WTC11 (cell line): Measurements from ENCODE around the gene GTPBP6. TPM values are rescaled to one million over a fixed set of nuclear protein-coding genes. Genes with fewer than 3 reads are reported as not detected.
"Not testable (repeated sequence)": the region's sequence is repeated elsewhere in the genome, so short reads cannot be mapped to it uniquely, and the experiment has no call there.

Experiments used
- ATAC-seq: fragments of 200-7000 bp; cut with Tn5 transposase; 2 replicates; pipeline ENCODE4 v1.10.0; 2021; ENCODE audit warnings: mild to moderate bottlenecking, moderate library complexity
- CTCF ChIA-PET: fragments of 300-600 bp; sonication (Branson Sonifier 250); formaldehyde crosslinking; loops from one replicate; lab custom pipeline; 2021; ENCODE audit warnings: antibody characterized with exemption; lab: Charles Lee
- POLR2A ChIA-PET: fragments of 350-600 bp; sonication (Branson Sonifier 250); formaldehyde crosslinking; loops from one replicate; lab custom pipeline; 2021; ENCODE audit warnings: antibody characterized with exemption; lab: Charles Lee
- DNase-seq: peaks from one replicate; pipeline ENCODE4 v3.0.0; 2021; ENCODE audit warnings: low spot score
- H3K27ac Mint-ChIP-seq: 2 replicates; pipeline ENCODE4 v1.8.0; 2021; ENCODE audit warnings: mixed read lengths
- H3K27me3 Mint-ChIP-seq: 2 replicates; pipeline ENCODE4 v1.8.0; 2021; ENCODE audit warnings: low read depth, mild to moderate bottlenecking, moderate library complexity, mixed read lengths
- H3K36me3 Mint-ChIP-seq: 2 replicates; pipeline ENCODE4 v1.8.0; 2021; ENCODE audit warnings: mixed read lengths
- H3K4me1 Mint-ChIP-seq: 2 replicates; pipeline ENCODE4 v1.8.0; 2022; ENCODE audit warnings: mixed read lengths
- H3K4me3 Mint-ChIP-seq: 2 replicates; pipeline ENCODE4 v1.8.0; 2021; ENCODE audit warnings: mild to moderate bottlenecking, moderate library complexity, mixed read lengths
- H3K9me3 Mint-ChIP-seq: 2 replicates; pipeline ENCODE4 v1.8.0; 2021; ENCODE audit warnings: mixed read lengths
- AFF4 ChIP-seq: sonication (generic); formaldehyde crosslinking; IDR thresholded peaks from 2 replicates; pipeline ENCODE4 v1.8.1; 2023; ENCODE audit warnings: mild to moderate bottlenecking, missing genetic modification reagents, borderline replicate concordance
- CREB1 ChIP-seq: sonication (generic); formaldehyde crosslinking; IDR thresholded peaks from 2 replicates; pipeline ENCODE4 v1.8.0; 2023; ENCODE audit warnings: mild to moderate bottlenecking, missing genetic modification reagents
- CTCF ChIP-seq: fragments of 200-600 bp; IDR thresholded peaks from 2 replicates; pipeline ENCODE4 v1.8.0; 2022; ENCODE audit warnings: antibody characterized with exemption
- ELF4 ChIP-seq: sonication (generic); formaldehyde crosslinking; IDR thresholded peaks from 2 replicates; pipeline ENCODE4 v1.8.1; 2022; ENCODE audit warnings: low read depth, mild to moderate bottlenecking, moderate library complexity, missing genetic modification reagents
- EMX1 ChIP-seq: fragments of 250-450 bp; sonication (Bioruptor Pico); IDR thresholded peaks from 2 replicates; pipeline ENCODE4 v1.8.0; 2021; ENCODE audit warnings: mild to moderate bottlenecking
- ERG ChIP-seq: fragments of 250-450 bp; sonication (Bioruptor Pico); IDR thresholded peaks from 2 replicates; pipeline ENCODE4 v1.8.0; 2021; ENCODE audit warnings: mild to moderate bottlenecking
- IRF2 ChIP-seq: sonication (generic); formaldehyde crosslinking; IDR thresholded peaks from 2 replicates; pipeline ENCODE4 v1.8.0; 2022; ENCODE audit warnings: low read depth, missing genetic modification reagents, borderline replicate concordance
- JUN ChIP-seq: sonication (generic); formaldehyde crosslinking; IDR thresholded peaks from 2 replicates; pipeline ENCODE4 v1.8.0; 2023; ENCODE audit warnings: mild to moderate bottlenecking, missing genetic modification reagents
- MAX ChIP-seq: sonication (generic); formaldehyde crosslinking; IDR thresholded peaks from 2 replicates; pipeline ENCODE4 v1.8.0; 2022; ENCODE audit warnings: mild to moderate bottlenecking, missing genetic modification reagents
- NR2C2 ChIP-seq: sonication (generic); formaldehyde crosslinking; IDR thresholded peaks from 2 replicates; pipeline ENCODE4 v1.8.0; 2022; ENCODE audit warnings: mild to moderate bottlenecking, missing genetic modification reagents
- SMAD4 ChIP-seq: sonication (generic); formaldehyde crosslinking; IDR thresholded peaks from 2 replicates; pipeline ENCODE4 v1.8.0; 2022; ENCODE audit warnings: mild to moderate bottlenecking, missing genetic modification reagents
- total RNA-seq: library from RNA; stranded (reverse); gene quantifications from 3 replicates; pipeline ENCODE4 v1.2.3, GENCODE V29; 2021

GTPBP6 gene
- total RNA-seq, 1 experiment from 2014 or later = 63.9 TPM

- ATAC-seq (no peak), DNase-seq (no peak)
- H3K27me3 Mint-ChIP-seq = no peaks in the 10 kb centered on the region
- H3K36me3 Mint-ChIP-seq = peaks cover 57% of the 10 kb centered on the region
- no peaks in the 10 kb centered on the region; the same call in 1 of the 2 replicates for H3K9me3 Mint-ChIP-seq
- H3K4me3 Mint-ChIP-seq = no peak overlapping the region
- ChIA-PET POLR2A (no interaction called here), CTCF (no interaction called here)
- peak overlapping the region; percentile 63; the same call in 1 of the 2 replicates for H3K27ac Mint-ChIP-seq
- TF ChIP-seq MAX (CRISPR knock-in tag) (no peak), CTCF (no peak), EMX1 (CRISPR knock-in tag) (no peak), NR2C2 (CRISPR knock-in tag) (no peak)
- H3K4me1 Mint-ChIP-seq = no peaks in the 10 kb centered on the region
Observed at GRCh38 chrX:308821-309520, 9.6 kb downstream of the GTPBP6 start.

- DNase-seq = no peak
Observed at GRCh38 chrX:307261-308111, 11.1 kb downstream of the GTPBP6 start.

GRCh38 chrX:306614-307251 is 11.9 kb downstream of the GTPBP6 start:
- DNase-seq, CTCF ChIA-PET, POLR2A ChIA-PET, H3K9me3 Mint-ChIP-seq, H3K27me3 Mint-ChIP-seq, H3K4me1 Mint-ChIP-seq, H3K4me3 Mint-ChIP-seq, H3K27ac Mint-ChIP-seq, ATAC-seq: not testable (repeated sequence)
- peaks cover 63% of the 10 kb centered on the region for H3K36me3 Mint-ChIP-seq

More at GRCh38 chrX:307261-308111, 11.1 kb downstream of the GTPBP6 start:
- peaks cover 61% of the 10 kb centered on the region for H3K36me3 Mint-ChIP-seq
- ATAC-seq = no peak
- H3K9me3 Mint-ChIP-seq = no peaks in the 10 kb centered on the region; the same call in 1 of the 2 replicates
- no peak overlapping the region for H3K4me3 Mint-ChIP-seq
- TF ChIP-seq SMAD4 (CRISPR knock-in tag) = no peak
- no peak for TF ChIP-seq ELF4
- no peak for TF ChIP-seq ERG
- TF ChIP-seq IRF2 (CRISPR knock-in tag) = no peak
- TF ChIP-seq AFF4 (CRISPR knock-in tag) = no peak
- TF ChIP-seq JUN (CRISPR knock-in tag) = no peak
- no peak for TF ChIP-seq CREB1
- TF ChIP-seq, all 79 proteins: peak for 0
- H3K27ac Mint-ChIP-seq = no peak overlapping the region
- H3K4me1 Mint-ChIP-seq = no peaks in the 10 kb centered on the region
- POLR2A ChIA-PET = no interaction called here
- CTCF ChIA-PET = no interaction called here
- no peaks in the 10 kb centered on the region for H3K27me3 Mint-ChIP-seq
